ENCODE measurements around the gene CPA3.

Gene CPA3

DNA sequence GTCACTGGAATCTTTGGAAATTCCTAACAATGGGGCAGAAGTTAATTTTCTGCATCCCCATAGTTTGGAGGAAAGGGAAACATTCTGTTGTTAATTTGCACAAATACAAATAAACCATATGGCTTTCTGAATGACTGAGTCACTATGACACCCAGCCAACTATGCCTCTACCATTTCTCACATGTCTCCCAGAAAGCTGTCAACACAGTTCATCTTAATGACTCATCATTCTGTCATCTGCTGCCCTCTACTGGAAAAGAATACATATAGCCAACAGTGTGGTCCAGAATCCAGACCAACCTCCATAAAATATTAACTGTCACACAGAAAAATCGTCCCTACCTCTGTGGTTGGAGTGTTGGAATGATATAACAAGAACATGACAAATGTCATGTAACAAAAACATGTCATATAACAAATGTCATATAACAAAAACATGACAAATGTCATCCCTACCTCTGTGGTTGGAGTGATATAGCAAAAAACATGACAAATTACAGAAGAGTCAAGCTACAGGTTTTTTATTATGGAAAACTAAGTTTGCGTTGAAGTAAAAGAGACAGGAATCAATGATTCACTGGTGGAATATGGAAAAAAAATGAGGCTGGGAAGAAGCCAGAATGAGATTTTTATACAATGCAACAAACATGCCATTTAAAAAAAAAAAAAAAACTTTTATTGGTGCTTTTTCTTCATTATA is 78.6 kb downstream of the CPA3 start:
- TF ChIP-seq, protein P1, sequence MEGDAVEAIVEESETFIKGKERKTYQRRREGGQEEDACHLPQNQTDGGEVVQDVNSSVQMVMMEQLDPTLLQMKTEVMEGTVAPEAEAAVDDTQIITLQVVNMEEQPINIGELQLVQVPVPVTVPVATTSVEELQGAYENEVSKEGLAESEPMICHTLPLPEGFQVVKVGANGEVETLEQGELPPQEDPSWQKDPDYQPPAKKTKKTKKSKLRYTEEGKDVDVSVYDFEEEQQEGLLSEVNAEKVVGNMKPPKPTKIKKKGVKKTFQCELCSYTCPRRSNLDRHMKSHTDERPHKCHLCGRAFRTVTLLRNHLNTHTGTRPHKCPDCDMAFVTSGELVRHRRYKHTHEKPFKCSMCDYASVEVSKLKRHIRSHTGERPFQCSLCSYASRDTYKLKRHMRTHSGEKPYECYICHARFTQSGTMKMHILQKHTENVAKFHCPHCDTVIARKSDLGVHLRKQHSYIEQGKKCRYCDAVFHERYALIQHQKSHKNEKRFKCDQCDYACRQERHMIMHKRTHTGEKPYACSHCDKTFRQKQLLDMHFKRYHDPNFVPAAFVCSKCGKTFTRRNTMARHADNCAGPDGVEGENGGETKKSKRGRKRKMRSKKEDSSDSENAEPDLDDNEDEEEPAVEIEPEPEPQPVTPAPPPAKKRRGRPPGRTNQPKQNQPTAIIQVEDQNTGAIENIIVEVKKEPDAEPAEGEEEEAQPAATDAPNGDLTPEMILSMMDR (IDR thresholded peaks at IDR 0.05) = peak; percentile 32
- DNase-seq (ENCODE audit: low spot score) = no peak
- Histone ChIP-seq H3K4me3 (no peak overlapping the region), H3K27ac (no peak overlapping the region)

DNA sequence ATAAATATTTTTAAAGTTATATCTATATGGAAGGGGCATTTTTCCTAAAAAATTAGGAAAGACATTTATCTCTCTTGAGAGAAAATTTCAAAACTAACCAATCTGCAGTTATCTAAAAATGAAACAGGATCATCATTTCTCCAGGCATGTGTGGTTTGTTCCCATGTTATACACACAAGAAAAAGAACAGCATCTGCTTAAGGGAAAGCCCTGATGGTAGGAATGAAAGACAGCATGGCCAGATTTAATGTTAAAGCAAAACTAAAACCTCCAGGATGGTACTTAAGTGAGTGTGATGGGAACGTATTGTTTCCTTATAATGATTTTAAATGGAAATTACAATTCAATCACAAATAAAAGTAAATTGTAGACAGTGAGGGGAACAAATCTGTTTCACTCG is 80.0 kb downstream of the CPA3 start:
- no peak for DNase-seq (ENCODE audit: low spot score)
- TF ChIP-seq, protein P1 (IDR thresholded peaks at IDR 0.05) = no peak
- Histone ChIP-seq H3K27ac (no peak overlapping the region), H3K4me3 (no peak overlapping the region)

Measured in coronary artery (tissue), 2 donors.